ENCODE results near the gene MORN5. TPM values are rescaled to one million over a fixed set of nuclear protein-coding genes. Genes with fewer than 3 reads are reported as not detected.
A peak's percentile ranks its signal among the peaks of the same experiment; 100 is the strongest.

The MORN5 gene
- polyA plus RNA-seq, 2 of the 4 experiments (the other 2 are of a cell fraction), result not detected

GRCh38 chr9:122228191-122228567 is 68.5 kb downstream of the MORN5 start:
- peaks cover 10% of the 10 kb centered on the region; the same call in 1 of the 3 replicates for H3K4me1 ChIP-seq
- ATAC-seq (peak; percentile 1 to 63; a peak in 3 of 6 replicates), FAIRE-seq (no peak), DNase-seq (ENCODE audit: low read depth in 1 of 2, low spot score in 1 of 2) (no peak)
- H3K4me2 ChIP-seq, result peak overlapping the region; percentile 96
- ChIA-PET POLR2A (interaction anchor here (0.6 kb wide), 1 partner anchor 89 kb away, joined by 4 read pairs; no protein-coding TSS in a partner anchor), CTCF (no interaction called here)
- TF ChIP-seq RNF2 (IDR thresholded peaks at IDR 0.05; ENCODE audit: borderline replicate concordance, low read depth), result peak; percentile 72; the same call in 1 of the 2 replicates
- no peak for TF ChIP-seq CTCF (IDR thresholded peaks at IDR 0.05)
- no peaks in the 10 kb centered on the region for H3K9me3 ChIP-seq
- H3K27ac ChIP-seq, result peak overlapping the region; percentile 6 to 80; a peak in 4 of 6 replicates
- H3K4me3 ChIP-seq, result peak overlapping the region; percentile 57
- WGBS (ENCODE audit: missing lambda C conversion rate), result 3% methylated on average over 35 of the region's 38 CpGs

- ChIA-PET POLR2A (no interaction called here), CTCF (interaction anchor here (0.6 to 1.6 kb wide), 2 partner anchors 122 kb away, joined by 3 to 7 read pairs; no protein-coding TSS in a partner anchor)
- peak within 1 kb of the TSS; percentile 6 to 80; a peak in 4 of 6 replicates for H3K27ac ChIP-seq
- peak within 1 kb of the TSS; percentile 57 for H3K4me3 ChIP-seq
- peak within 1 kb of the TSS; percentile 96 for H3K4me2 ChIP-seq
- no peaks in the 10 kb centered on the region for H3K9me3 ChIP-seq
- WGBS (ENCODE audit: missing lambda C conversion rate), result 31% methylated on average over 21 of the region's 70 CpGs
- FAIRE-seq (no peak), DNase-seq (ENCODE audit: low read depth in 1 of 2, low spot score in 1 of 2) (no peak), ATAC-seq (peak; percentile 26 to 35; a peak in 5 of 6 replicates)
- TF ChIP-seq FOSL2 (IDR thresholded peaks at IDR 0.05) (no peak), FOSL2 (CRISPR knock-in tag; IDR thresholded peaks at IDR 0.05) (peak; percentile 59), ZC3H11A (IDR thresholded peaks at IDR 0.05) (no peak)
- H3K4me1 ChIP-seq, result peaks cover 10% of the 10 kb centered on the region; the same call in 1 of the 3 replicates
These were observed 69.1 kb downstream of the MORN5 start, which contains the start of gene LHX6 for GRCh38 chr9:122228568-122229484. TSS of gene LHX6 (minus strand) at chr9:122228957. CDS start at chr9:122228740, 217 bp downstream.

- CTCF ChIA-PET, result interaction anchor here (0.6 to 1.6 kb wide), 2 partner anchors 121 to 123 kb away, joined by 3 to 7 read pairs; no protein-coding TSS in a partner anchor
- POLR2A ChIA-PET, result no interaction called here
- Histone ChIP-seq H3K4me3 (no peak overlapping the region), H3K27ac (no peak overlapping the region), H3K9me3 (no peaks in the 10 kb centered on the region), H3K4me1 (peaks cover 10% of the 10 kb centered on the region; the same call in 1 of the 3 replicates), H3K4me2 (no peak overlapping the region; the same call in 2 of the 3 replicates)
- ATAC-seq, result no peak
- no peak for TF ChIP-seq ESRRA (IDR thresholded peaks at IDR 0.05; ENCODE audit: borderline replicate concordance, low read length)
- no peak for TF ChIP-seq REST (IDR thresholded peaks at IDR 0.05)
- no peak for TF ChIP-seq HOXB5 (CRISPR knock-in tag; IDR thresholded peaks at IDR 0.05)
- TF ChIP-seq POLR2A (IDR thresholded peaks at IDR 0.05; ENCODE audit: low read length), result no peak
- no peak for TF ChIP-seq KDM5A (IDR thresholded peaks at IDR 0.05)
- TF ChIP-seq RARB (CRISPR knock-in tag; IDR thresholded peaks at IDR 0.05), result no peak
- TF ChIP-seq FOXS1 (CRISPR knock-in tag; IDR thresholded peaks at IDR 0.05), result no peak
- TF ChIP-seq BHLHE40 (IDR thresholded peaks at IDR 0.05; ENCODE audit: low read depth, low read length), result no peak
- TF ChIP-seq SREBF2 (IDR thresholded peaks at IDR 0.05), result no peak
- no peak for TF ChIP-seq ZNF302 (CRISPR knock-in tag; IDR thresholded peaks at IDR 0.05)
- TF ChIP-seq ATOH8 (CRISPR knock-in tag; IDR thresholded peaks at IDR 0.05; ENCODE audit: low read depth), result no peak
- no peak for TF ChIP-seq JUN (IDR thresholded peaks at IDR 0.05)
- WGBS (ENCODE audit: missing lambda C conversion rate), result 34% methylated on average over 4 of the region's 4 CpGs
- no peak for DNase-seq (ENCODE audit: low read depth in 1 of 2, low spot score in 1 of 2)
- no peak for FAIRE-seq
These were observed 69.8 kb downstream of the MORN5 start for GRCh38 chr9:122229485-122229837.
